ENCODE data around the gene DENND6B.
"Not testable (repeated sequence)": the region's sequence is repeated elsewhere in the genome, so short reads cannot be mapped to it uniquely, and the experiment has no call there.

Gene DENND6B

GRCh38 chr22:50339945-50340879 lies 13.4 kb upstream of the DENND6B start:
- peak in 1 of 5 experiments; percentile 65 for DNase-seq

GRCh38 chr22:50338860-50339462 lies 12.1 kb upstream of the DENND6B start:
- DNase-seq, result peak in 1 of 5 experiments; percentile 52

- no peak for DNase-seq
These were observed 11.3 kb upstream of the DENND6B start for GRCh38 chr22:50338042-50338573.

GRCh38 chr22:50337262-50338041 lies 10.6 kb upstream of the DENND6B start:
- DNase-seq, result no peak

GRCh38 chr22:50334433-50334832 lies 7.6 kb upstream of the DENND6B start:
- DNase-seq, result not testable (repeated sequence)

GRCh38 chr22:50329236-50329635 lies 2.4 kb upstream of the DENND6B start:
- DNase-seq, result no peak

- DNase-seq, result no peak
These were observed 853 bp upstream of the DENND6B start for GRCh38 chr22:50327711-50328019.

GRCh38 chr22:50326225-50326955 lies 422 bp downstream of the DENND6B start:
- DNase-seq, result no peak

- DNase-seq, result no peak
These were observed 1.2 kb downstream of the DENND6B start for GRCh38 chr22:50325444-50326224.

- no peak for DNase-seq
These were observed 2.9 kb downstream of the DENND6B start for GRCh38 chr22:50323900-50324299.

- not testable (repeated sequence) for DNase-seq
These were observed 4.3 kb downstream of the DENND6B start for GRCh38 chr22:50322382-50323104.

GRCh38 chr22:50320671-50321325 lies 6.0 kb downstream of the DENND6B start:
- no peak for DNase-seq

- no peak for DNase-seq
These were observed 6.7 kb downstream of the DENND6B start for GRCh38 chr22:50320116-50320515.

GRCh38 chr22:50319503-50319951 lies 7.3 kb downstream of the DENND6B start:
- no peak for DNase-seq

GRCh38 chr22:50318698-50319411 lies 8.0 kb downstream of the DENND6B start:
- DNase-seq, result no peak

GRCh38 chr22:50318356-50318697 lies 8.5 kb downstream of the DENND6B start:
- no peak for DNase-seq

GRCh38 chr22:50317674-50318073 lies 9.1 kb downstream of the DENND6B start:
- no peak for DNase-seq

GRCh38 chr22:50317178-50317577 lies 9.6 kb downstream of the DENND6B start:
- no peak for DNase-seq
